HUES6 (cell line): ENCODE measurements around the gene MCM9.

Experiments used
- H3K27ac ChIP-seq: 2 replicates; pipeline ENCODE4 v1.7.0; 2013; ENCODE audit warnings: low read depth, mild to moderate bottlenecking, low read length, inconsistent platforms
- H3K27me3 ChIP-seq: 2 replicates; pipeline ENCODE4 v1.6.1; 2013; ENCODE audit warnings: low read length; ENCODE audit not compliant: control insufficient read depth, insufficient read depth
- H3K36me3 ChIP-seq: 2 replicates; pipeline ENCODE4 v1.6.1; 2013; ENCODE audit warnings: low read length; ENCODE audit not compliant: control insufficient read depth, insufficient read depth
- H3K4me1 ChIP-seq: 2 replicates; pipeline ENCODE4 v1.6.1; 2013; ENCODE audit warnings: low read length; ENCODE audit not compliant: control insufficient read depth, insufficient read depth
- H3K4me3 ChIP-seq: 2 replicates; pipeline ENCODE4 v1.5.1; 2013; ENCODE audit warnings: low read depth, low read length
- H3K9ac ChIP-seq: one replicate; pipeline ENCODE4 v1.6.1; 2013; ENCODE audit warnings: mild to moderate bottlenecking, low read length
- H3K9me3 ChIP-seq: 2 replicates; pipeline ENCODE4 v1.6.1; 2013; ENCODE audit warnings: low read depth, low read length; ENCODE audit not compliant: control insufficient read depth, insufficient read depth

MCM9 gene

GRCh38 chr6:118784641-118785164, 150.3 kb downstream of the MCM9 start:
- Histone ChIP-seq H3K27ac (no peak overlapping the region), H3K4me1 (peaks cover 6% of the 10 kb centered on the region; the same call in 1 of the 2 replicates), H3K9ac (no peak overlapping the region)

GRCh38 chr6:118783931-118784550, 150.9 kb downstream of the MCM9 start:
- H3K4me1 ChIP-seq: peaks cover 6% of the 10 kb centered on the region; the same call in 1 of the 2 replicates
- H3K9me3 ChIP-seq: no peaks in the 10 kb centered on the region
- no peak overlapping the region for H3K4me3 ChIP-seq
- no peak overlapping the region for H3K27ac ChIP-seq
- no peak overlapping the region for H3K9ac ChIP-seq
- no peaks in the 10 kb centered on the region for H3K36me3 ChIP-seq
- no peaks in the 10 kb centered on the region for H3K27me3 ChIP-seq

More at GRCh38 chr6:118784641-118785164, 150.3 kb downstream of the MCM9 start:
- Histone ChIP-seq H3K27me3 (no peaks in the 10 kb centered on the region), H3K4me3 (no peak overlapping the region), H3K36me3 (no peaks in the 10 kb centered on the region), H3K9me3 (no peaks in the 10 kb centered on the region)

DNA sequence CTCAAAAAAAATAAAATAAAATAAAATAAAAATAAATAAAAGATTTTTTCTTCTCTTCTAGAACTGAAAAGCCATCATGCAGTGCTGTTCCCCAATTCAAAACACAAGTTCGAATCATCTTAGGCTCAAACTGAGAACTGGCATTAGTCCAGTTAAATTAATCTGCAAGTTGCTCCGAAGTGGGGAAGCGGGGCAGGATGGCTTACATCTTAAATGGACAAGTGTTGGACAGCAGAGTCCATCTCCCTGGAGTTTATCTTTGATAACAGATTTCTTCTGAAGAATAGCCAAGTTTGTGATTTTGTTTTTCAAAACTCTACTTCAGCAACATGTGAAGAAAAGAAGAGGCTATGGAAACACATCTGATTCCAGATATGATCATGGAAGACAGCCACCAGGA, 152.3 kb downstream of the MCM9 start:
- Histone ChIP-seq H3K36me3 (no peaks in the 10 kb centered on the region), H3K4me3 (no peak overlapping the region), H3K27me3 (no peaks in the 10 kb centered on the region), H3K9ac (no peak overlapping the region), H3K9me3 (no peaks in the 10 kb centered on the region), H3K27ac (no peak overlapping the region), H3K4me1 (peaks cover 6% of the 10 kb centered on the region; the same call in 1 of the 2 replicates)

GRCh38 chr6:118781897-118782296, 153.1 kb downstream of the MCM9 start:
- no peaks in the 10 kb centered on the region for H3K36me3 ChIP-seq
- no peak overlapping the region for H3K4me3 ChIP-seq
- no peaks in the 10 kb centered on the region for H3K9me3 ChIP-seq
- peaks cover 6% of the 10 kb centered on the region; the same call in 1 of the 2 replicates for H3K4me1 ChIP-seq
- no peaks in the 10 kb centered on the region for H3K27me3 ChIP-seq
- no peak overlapping the region for H3K27ac ChIP-seq
- H3K9ac ChIP-seq: no peak overlapping the region

- H3K27ac ChIP-seq: no peak overlapping the region
Observed at GRCh38 chr6:118780668-118781067, 154.3 kb downstream of the MCM9 start.

DNA sequence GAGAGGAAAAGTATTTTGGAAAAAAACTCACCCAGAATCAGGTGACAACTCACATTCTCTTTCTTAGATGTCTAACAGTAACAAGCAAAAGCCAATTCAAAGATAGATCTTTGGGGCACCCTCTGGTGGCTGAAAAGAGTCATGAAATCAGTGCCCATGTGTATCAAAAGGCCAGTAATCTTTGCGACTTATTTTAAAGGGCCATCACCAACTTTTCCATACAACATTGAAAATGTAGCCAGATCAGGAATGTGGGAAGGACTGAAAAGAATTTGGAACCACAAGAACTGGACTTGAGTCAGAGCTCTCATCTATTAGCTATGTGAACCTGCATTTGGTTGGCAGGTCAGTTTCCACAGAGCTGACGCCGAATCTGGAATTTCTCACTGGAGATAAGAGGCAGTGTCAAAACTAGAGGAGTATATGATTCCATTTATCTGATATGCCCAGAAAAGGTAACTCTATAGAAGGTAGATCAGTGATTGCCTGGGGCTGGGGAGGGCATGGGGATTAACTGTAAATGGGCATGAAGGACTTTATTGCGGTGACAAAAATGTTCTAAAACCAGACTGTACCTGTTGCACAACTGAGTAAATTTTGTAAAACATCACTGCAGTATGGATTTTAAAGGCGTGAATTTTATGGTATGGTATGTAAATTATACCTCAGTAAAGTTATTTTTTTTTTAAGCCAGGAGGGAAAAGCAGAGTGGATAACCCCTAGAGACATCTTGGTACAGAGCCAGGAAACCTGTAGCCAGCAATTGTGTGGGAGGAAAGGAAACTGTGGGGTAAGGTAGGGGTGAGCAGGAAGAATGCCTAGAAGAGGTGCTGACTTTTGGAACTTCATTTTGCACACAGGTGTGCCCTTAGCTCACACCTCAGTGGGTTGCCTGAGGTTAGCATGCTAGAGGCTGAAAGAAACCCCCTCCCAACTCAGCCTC, 158.1 kb downstream of the MCM9 start:
- Histone ChIP-seq H3K9ac (no peak overlapping the region), H3K27ac (no peak overlapping the region), H3K9me3 (no peaks in the 10 kb centered on the region)

More at GRCh38 chr6:118780668-118781067, 154.3 kb downstream of the MCM9 start:
- Histone ChIP-seq H3K36me3 (no peaks in the 10 kb centered on the region), H3K27me3 (no peaks in the 10 kb centered on the region), H3K9me3 (no peaks in the 10 kb centered on the region), H3K9ac (no peak overlapping the region), H3K4me3 (no peak overlapping the region), H3K4me1 (peaks cover 6% of the 10 kb centered on the region; the same call in 1 of the 2 replicates)

DNA sequence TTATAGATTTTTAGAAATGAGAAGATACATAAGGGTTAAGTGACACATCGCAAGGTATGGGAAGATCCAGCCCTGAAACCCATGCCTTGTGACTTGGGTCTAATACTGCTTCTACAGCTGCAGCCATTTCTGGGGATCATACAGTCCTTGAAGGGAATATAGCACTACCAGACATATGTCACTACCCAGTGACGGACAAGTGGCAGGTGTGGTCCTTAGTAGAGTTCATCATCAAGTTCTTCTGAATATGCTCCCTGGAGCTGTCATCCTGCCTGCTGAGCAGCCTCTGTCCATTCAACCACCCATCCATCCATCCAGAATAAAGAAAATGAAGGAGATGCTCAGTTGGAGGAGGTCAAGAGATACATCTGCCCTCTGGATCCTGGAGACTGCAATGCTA, 159.6 kb downstream of the MCM9 start:
- H3K27ac ChIP-seq: no peak overlapping the region
- H3K4me3 ChIP-seq: no peak overlapping the region
- no peak overlapping the region for H3K9ac ChIP-seq
- no peaks in the 10 kb centered on the region for H3K36me3 ChIP-seq
- H3K27me3 ChIP-seq: no peaks in the 10 kb centered on the region
- 0 out of 2 replicates have a peak, but pooled peaks cover 6% of the 10 kb centered on the region for H3K4me1 ChIP-seq
- H3K9me3 ChIP-seq: no peaks in the 10 kb centered on the region

More for the DNA sequence above, 158.1 kb downstream of the MCM9 start:
- H3K4me1 ChIP-seq: 0 out of 2 replicates have a peak, but pooled peaks cover 6% of the 10 kb centered on the region
- no peaks in the 10 kb centered on the region for H3K27me3 ChIP-seq
- no peak overlapping the region for H3K4me3 ChIP-seq
- H3K36me3 ChIP-seq: no peaks in the 10 kb centered on the region

DNA sequence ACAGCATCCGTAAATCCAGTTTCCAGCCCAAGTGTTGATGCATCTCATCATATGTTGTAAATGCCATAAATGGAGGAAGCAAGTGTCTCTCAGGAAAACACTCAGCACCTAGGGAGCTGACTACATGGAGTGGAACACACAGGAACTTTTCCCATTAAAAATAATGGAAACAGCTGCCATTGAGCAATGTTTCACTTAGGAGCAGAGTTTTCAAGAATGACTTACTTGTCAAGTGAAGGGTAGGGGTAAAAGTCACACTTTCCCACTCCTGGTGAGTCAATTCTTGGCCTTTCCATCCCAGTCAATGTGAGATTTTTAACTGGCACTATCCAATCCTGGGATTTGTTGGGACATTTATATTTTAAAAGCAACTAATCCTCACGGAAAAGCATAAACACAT, 160.4 kb downstream of the MCM9 start:
- H3K27ac ChIP-seq: no peak overlapping the region
- 0 out of 2 replicates have a peak, but pooled peaks cover 6% of the 10 kb centered on the region for H3K4me1 ChIP-seq
- no peaks in the 10 kb centered on the region for H3K36me3 ChIP-seq
- no peaks in the 10 kb centered on the region for H3K9me3 ChIP-seq
- H3K9ac ChIP-seq: no peak overlapping the region
- no peaks in the 10 kb centered on the region for H3K27me3 ChIP-seq
- H3K4me3 ChIP-seq: no peak overlapping the region

- Histone ChIP-seq H3K4me1 (peaks cover 10% of the 10 kb centered on the region), H3K36me3 (no peaks in the 10 kb centered on the region), H3K27ac (no peak overlapping the region), H3K9me3 (no peaks in the 10 kb centered on the region), H3K27me3 (no peaks in the 10 kb centered on the region), H3K9ac (no peak overlapping the region), H3K4me3 (no peak overlapping the region)
Observed at GRCh38 chr6:118772886-118773285, 162.1 kb downstream of the MCM9 start.

- no peaks in the 10 kb centered on the region for H3K36me3 ChIP-seq
- H3K27ac ChIP-seq: no peak overlapping the region
- H3K4me1 ChIP-seq: peaks cover 10% of the 10 kb centered on the region
Observed at GRCh38 chr6:118771253-118771652, 163.7 kb downstream of the MCM9 start.

DNA sequence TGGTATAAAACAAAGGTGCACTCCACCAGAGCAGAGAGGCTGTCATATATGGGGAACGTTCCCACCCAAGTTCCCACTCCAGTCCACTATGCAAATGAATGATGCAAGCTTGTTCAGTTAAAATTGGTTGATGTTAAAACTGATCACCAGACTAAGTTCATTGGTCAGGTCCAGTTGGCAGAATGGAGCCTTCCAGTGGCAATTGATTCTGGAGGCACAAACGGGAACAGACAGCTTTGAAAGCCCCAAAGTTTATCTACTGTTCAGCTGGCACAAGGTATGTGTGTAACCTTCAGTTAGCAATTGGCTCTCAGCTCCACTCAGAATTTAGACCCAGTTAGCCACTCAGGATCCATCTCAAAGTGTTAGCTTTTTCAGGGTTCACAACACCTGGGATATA, 164.1 kb downstream of the MCM9 start:
- Histone ChIP-seq H3K4me3 (no peak overlapping the region), H3K27ac (no peak overlapping the region), H3K4me1 (peaks cover 10% of the 10 kb centered on the region), H3K36me3 (no peaks in the 10 kb centered on the region), H3K9me3 (no peaks in the 10 kb centered on the region), H3K27me3 (no peaks in the 10 kb centered on the region), H3K9ac (no peak overlapping the region)

More at GRCh38 chr6:118771253-118771652, 163.7 kb downstream of the MCM9 start:
- H3K9me3 ChIP-seq: no peaks in the 10 kb centered on the region
- H3K9ac ChIP-seq: no peak overlapping the region
- no peaks in the 10 kb centered on the region for H3K27me3 ChIP-seq
- H3K4me3 ChIP-seq: no peak overlapping the region
